Prostate gland (tissue), 2 donors: ENCODE measurements around the gene ST14.

ENCODE experiments used
- POLR2A ChIP-seq: fragments of 450-650 bp; IDR thresholded peaks from one replicate; pipeline ENCODE4 v1.6.1; 2016; ENCODE audit warnings: antibody characterized with exemption, mild to moderate bottlenecking
- POLR2AphosphoS5 ChIP-seq: sonication (generic); formaldehyde crosslinking; IDR thresholded peaks from one replicate; pipeline ENCODE4 v1.6.1; 2017; ENCODE audit warnings: antibody characterized with exemption
- TF ChIP-seq, protein P1 (sequence below), 4 experiments: fragments of 200-600 bp in 2 of 4; fragments of 450-650 bp in 2 of 4; sonication (generic) in 2 of 4; IDR thresholded peaks; 1 replicate in 3 of 4; 2 replicates in 1 of 4; pipeline ENCODE4 v1.5.1; 2016 to 2019; ENCODE audit warnings: antibody characterized with exemption in 4 of 4, mild to moderate bottlenecking in 2 of 4, moderate library complexity in 2 of 4

DNA sequence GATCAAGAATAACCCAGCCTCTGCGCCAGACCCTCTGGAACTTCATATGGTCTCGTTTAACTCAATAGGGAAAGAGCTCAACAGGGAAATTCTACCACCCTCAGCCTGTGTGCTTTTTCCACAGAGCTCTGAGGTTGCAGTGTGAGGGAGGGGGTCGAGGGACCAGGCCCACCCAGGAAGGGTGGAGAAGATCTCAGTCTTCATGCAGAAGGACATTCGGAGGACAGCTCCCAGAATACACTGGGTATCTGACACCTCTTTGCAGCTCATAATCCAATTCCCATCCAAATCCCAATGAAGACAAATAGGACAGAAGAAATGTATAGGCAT is 56.6 kb downstream of the ST14 start:
- TF ChIP-seq, protein P1, sequence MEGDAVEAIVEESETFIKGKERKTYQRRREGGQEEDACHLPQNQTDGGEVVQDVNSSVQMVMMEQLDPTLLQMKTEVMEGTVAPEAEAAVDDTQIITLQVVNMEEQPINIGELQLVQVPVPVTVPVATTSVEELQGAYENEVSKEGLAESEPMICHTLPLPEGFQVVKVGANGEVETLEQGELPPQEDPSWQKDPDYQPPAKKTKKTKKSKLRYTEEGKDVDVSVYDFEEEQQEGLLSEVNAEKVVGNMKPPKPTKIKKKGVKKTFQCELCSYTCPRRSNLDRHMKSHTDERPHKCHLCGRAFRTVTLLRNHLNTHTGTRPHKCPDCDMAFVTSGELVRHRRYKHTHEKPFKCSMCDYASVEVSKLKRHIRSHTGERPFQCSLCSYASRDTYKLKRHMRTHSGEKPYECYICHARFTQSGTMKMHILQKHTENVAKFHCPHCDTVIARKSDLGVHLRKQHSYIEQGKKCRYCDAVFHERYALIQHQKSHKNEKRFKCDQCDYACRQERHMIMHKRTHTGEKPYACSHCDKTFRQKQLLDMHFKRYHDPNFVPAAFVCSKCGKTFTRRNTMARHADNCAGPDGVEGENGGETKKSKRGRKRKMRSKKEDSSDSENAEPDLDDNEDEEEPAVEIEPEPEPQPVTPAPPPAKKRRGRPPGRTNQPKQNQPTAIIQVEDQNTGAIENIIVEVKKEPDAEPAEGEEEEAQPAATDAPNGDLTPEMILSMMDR (IDR thresholded peaks at IDR 0.05) = no peak
- TF ChIP-seq POLR2A = no peak
- no peak for TF ChIP-seq POLR2AphosphoS5
